ENCODE measurements around the gene GPR52. TPM values are rescaled to one million over a fixed set of nuclear protein-coding genes. Genes with fewer than 3 reads are reported as not detected.
A peak's percentile ranks its signal among the peaks of the same experiment; 100 is the strongest.

The GPR52 gene
- total RNA-seq, 2 donors from 2014 or later = 0.98 to 1.1 TPM

DNA sequence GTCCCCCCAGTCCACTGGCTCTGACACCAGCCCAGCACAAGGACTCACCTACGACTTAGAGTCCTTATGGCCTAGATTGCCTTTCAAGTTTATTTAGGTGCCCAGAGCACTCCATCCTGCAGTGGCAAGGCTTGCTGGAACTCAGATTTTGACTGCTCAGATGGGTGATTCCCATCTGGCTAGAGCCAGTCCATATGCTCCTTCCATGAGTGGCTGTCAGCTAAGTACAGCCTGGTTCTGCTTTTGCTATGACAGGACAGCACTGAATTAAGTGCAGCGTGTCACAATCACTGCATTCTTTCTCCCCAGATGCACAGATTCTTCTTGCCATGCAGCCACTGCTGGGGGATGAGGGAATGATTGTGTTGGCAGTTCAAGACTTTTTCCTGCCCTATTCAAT lies 43.8 kb downstream of the GPR52 start:
- H3K4me1 ChIP-seq = no peaks in the 10 kb centered on the region
- H3K27me3 ChIP-seq = no peaks in the 10 kb centered on the region
- H3K9me3 ChIP-seq = no peaks in the 10 kb centered on the region
- TF ChIP-seq, protein P1, sequence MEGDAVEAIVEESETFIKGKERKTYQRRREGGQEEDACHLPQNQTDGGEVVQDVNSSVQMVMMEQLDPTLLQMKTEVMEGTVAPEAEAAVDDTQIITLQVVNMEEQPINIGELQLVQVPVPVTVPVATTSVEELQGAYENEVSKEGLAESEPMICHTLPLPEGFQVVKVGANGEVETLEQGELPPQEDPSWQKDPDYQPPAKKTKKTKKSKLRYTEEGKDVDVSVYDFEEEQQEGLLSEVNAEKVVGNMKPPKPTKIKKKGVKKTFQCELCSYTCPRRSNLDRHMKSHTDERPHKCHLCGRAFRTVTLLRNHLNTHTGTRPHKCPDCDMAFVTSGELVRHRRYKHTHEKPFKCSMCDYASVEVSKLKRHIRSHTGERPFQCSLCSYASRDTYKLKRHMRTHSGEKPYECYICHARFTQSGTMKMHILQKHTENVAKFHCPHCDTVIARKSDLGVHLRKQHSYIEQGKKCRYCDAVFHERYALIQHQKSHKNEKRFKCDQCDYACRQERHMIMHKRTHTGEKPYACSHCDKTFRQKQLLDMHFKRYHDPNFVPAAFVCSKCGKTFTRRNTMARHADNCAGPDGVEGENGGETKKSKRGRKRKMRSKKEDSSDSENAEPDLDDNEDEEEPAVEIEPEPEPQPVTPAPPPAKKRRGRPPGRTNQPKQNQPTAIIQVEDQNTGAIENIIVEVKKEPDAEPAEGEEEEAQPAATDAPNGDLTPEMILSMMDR (IDR thresholded peaks at IDR 0.05) = no peak
- H3K27ac ChIP-seq = no peak overlapping the region
- H3K4me3 ChIP-seq = no peak overlapping the region
- no peak for DNase-seq (ENCODE audit: low spot score)
- H3K36me3 ChIP-seq = no peaks in the 10 kb centered on the region

DNA sequence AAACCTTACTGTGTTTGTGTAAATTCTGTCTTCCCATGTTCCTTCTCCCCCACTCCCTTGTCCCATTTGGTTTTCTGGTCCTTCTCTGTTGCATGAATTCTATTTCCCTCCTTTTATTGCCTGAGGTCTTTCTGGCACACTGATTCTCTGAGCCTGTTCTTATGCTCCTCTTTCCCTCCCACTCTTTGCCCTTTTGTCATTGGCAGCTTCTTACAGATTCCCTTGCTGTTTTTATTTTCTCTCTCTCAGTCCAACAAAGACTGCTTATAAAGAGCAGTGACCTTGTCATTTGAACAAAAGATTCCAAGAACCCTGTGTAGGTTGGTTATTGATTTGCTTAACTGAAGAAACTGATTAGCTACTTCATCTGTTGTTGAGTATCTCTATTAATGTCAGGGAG lies 49.7 kb downstream of the GPR52 start:
- peak overlapping the region in 1 of 2 donors; percentile 2 for H3K27ac ChIP-seq
- TF ChIP-seq, protein P1 (IDR thresholded peaks at IDR 0.05) = no peak

More for the DNA sequence above, 49.7 kb downstream of the GPR52 start:
- Histone ChIP-seq H3K4me3 (no peak overlapping the region), H3K27me3 (no peaks in the 10 kb centered on the region), H3K36me3 (no peaks in the 10 kb centered on the region), H3K9me3 (no peaks in the 10 kb centered on the region), H3K4me1 (no peaks in the 10 kb centered on the region)
- no peak for DNase-seq (ENCODE audit: low spot score)
